NCI-H2107 (cell line): ENCODE data around the gene PRRX2.
"Not testable (repeated sequence)": the region's sequence is repeated elsewhere in the genome, so short reads cannot be mapped to it uniquely, and the experiment has no call there.

Experiments
- DNase-seq: peaks from one replicate; lab custom pipeline; 2025; lab: John Stamatoyannopoulos, UW

Gene PRRX2

DNA sequence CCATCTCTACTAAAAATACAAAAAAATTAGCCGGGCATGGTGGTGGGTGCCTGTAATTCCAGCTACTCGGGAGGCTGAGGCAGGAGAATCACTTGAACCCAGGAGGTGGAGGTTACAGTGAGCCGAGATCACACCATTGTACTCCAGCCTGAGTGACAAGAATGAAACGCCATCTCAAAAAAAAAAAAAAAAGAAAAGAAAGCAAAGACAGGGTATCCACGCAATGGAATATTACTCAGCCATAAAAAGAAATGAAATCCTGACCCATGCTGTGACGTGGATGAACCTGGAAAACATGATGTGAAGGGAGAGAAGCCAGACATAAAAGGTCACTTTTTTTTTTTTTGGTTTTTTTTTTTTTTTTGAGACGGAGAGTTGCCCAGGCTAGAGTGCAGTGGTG, 95.3 kb downstream of the PRRX2 start:
- DNase-seq: not testable (repeated sequence)

DNA sequence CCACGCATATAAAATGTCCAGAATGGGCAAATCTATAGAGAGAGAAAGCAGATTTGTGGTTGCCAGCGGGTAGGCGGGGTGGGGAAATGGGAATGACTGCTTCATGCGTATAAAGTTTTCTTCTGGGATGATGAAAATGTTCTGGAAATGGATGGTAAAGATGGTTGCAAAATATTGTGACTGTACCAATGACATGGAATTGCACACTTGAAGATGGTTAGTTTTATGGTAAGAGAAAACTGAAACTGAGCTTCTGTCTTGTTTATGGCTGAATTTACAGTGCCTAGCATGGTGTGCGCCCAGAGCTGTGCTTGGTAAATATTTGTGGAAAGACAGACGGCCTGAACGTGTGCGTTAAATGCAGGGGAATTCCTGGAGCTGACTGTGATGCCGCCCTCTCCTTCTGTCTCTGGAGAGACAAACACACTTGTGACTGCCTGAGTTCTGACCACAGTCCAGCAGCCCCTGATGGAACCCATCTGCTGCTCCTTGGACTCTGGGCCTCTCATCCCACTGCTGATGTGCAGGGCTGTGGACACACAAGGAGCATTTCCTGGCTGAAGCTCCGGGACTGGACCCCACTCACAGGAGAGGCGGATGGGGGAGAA, 96.0 kb downstream of the PRRX2 start:
- no peak for DNase-seq

DNA sequence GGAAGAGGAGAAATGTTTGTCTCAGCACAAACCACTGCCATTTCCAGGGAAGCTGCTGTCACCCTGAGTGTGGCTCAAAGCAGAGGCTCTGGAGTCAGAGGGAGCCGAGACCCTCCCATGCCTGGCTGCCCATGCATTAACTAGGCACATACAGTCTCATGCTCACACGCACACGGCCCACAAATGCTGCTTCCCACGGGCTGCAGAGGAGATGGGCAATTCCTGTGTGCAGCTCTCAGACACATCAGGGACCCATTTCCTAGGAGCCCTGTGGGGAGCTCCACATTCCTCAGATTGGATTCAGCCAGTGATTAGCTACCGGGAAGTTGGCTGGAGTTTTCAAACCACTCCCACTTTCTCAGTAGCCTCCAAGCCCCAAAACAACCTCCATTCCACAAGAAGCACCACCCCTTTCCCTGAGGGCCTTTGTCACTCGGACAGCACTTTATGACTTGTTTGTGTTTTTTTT, 96.5 kb downstream of the PRRX2 start:
- no peak for DNase-seq

DNA sequence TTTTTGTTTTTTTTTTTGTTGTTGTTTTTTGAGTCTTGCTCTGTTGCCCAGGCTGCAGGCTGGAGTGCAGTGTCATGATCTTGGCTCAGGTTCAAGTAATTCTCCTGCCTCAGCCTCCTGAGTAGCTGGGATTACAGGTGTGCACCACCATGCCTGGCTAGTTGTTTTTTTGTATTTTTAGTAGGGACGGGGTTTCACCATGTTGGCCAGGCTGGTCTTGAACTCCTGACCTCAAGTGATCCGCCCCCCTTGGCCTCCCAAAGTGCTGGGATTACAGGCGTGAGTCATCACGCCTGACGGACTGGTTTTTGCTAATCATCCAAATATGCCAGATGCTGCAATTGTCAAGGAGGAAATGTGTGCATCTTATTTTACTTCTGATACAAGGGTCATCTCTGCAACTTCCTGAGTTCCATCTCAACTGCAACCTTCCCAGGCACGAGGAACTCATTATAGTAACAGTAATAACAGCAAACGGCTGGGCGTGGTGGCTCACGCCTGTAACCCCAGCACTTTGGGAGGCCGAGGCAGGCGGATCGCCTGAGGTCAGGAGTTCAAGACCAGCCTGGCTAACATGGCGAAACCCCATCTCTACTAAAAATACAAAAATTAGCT, 97.0 kb downstream of the PRRX2 start:
- DNase-seq: not testable (repeated sequence)

DNA sequence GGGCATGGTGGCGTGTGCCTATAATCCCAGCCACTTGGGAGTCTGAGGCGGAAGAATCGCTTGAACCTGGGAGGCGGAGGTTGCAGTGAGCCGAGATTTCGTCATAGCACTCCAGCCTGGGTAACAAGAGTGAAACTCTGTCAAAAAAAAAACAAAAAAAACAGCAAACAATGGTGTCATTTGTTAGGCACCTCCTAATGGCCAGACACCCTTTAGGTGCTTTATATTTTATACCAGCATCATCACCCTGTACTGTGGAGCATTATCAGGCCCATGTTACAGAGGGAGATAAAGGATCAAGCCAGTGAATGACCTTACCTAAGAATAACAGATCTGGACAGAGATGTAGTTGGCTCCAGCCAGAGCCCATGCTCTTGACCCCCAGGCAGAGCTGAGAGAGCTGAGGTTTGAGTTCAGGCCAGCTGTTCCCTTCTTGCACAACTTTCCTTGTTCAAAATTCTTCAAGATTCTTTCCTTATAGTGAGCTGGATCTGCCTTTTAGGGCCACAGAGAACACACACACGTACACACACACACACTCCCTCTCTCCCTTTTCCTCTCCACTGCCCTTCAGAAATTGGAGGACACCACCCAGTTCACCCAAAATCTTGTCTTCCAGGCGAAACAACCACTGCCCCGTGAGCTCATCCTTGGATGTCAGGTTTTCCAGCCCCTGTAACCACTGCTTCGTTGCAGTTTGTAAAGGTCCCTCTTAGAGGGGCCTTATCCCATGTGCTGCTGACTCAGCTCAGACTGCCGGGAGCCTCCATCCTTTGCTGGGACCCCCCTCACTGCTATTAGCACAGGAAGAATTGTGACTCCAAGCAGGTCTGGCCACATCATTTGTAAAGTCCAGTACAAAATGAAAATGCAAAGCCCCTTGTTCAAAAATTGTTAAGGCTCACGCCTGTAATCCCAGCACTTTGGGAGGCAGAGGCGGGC, 97.8 kb downstream of the PRRX2 start:
- no peak for DNase-seq

DNA sequence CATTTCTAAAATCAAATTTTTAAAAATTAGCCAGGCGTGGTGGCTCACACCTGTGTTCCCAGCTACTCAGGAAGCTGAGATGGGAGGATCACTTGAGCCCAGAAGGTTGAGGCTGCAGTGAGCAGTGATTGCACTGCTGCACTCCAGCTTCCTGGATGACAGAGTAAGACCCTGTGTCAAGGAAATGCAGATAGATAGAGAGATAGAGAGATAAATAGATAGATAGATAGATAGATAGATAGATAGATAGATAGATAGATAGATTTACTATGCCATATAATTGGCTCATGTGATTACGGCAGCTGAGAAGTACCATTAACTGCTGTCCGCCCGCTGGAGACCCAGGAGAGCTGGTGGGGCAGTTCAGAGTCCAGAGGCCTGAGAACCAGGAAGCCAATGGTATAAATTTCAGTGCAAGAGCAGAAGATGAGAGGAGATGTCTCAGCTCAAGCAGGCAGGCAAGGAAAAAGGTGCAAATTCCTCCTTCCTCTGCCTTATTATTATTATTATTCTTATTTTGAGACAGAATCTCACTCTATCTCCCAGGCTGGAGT, 100.4 kb downstream of the PRRX2 start:
- no peak for DNase-seq

DNA sequence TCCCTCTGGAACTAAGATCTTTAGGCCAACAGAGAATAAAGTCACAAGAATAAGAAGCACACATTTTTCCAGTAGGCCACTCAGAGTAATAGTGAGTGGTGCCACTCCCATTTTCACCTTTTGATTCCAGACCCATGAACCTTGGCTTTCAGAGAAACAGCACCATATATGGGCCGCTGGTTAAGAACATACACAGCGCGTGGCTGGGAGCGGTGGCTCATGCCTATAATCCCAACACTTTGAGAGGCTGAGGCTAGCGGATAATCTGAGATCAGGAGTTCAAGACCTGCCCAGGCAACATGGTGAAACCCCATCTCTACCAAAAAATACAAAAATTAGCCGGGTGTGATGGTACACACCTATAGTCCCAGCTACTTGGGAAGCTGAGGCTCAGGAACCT, 103.0 kb downstream of the PRRX2 start:
- DNase-seq: no peak

DNA sequence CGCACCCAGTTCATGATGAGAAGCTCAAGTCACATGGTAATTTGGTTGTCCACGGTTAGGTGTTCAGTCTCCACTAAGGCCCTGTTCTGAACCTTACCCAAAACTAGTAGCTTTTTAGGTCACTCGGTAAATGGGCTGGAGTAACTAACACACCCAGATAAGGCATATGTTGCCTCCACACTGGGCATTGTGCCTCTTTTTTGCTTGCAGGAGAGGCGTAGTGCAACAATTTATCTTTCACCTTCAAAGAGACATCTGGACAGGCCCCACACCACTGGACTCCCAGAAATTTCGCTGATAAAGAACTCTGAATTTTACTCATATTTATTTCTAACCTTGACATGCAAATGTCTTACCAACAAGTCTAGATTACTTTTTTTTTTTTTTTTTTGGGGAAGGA, 104.2 kb downstream of the PRRX2 start:
- DNase-seq: no peak

DNA sequence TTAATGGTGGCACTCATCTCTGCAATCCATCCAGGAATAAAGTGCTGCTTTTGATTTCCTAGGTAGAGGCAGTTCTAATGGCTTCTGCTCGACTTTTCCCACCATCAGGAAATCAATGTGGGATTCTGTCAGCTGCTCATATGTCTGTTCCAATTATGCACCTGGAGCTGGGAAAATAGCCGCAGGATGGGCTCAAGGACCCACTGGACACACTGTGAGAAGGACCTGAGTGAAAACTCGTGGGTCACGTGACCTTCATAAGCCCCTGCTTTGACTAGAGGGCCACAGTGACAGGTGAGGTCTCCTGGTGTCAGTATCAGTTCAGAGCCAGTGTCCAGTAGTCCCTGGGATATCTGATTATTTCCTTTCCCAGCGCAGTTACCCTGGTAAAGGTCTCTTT, 105.3 kb downstream of the PRRX2 start:
- no peak for DNase-seq
